Measurements from ENCODE around the gene ENC1.
"Not testable (repeated sequence)": the region's sequence is repeated elsewhere in the genome, so short reads cannot be mapped to it uniquely, and the experiment has no call there.

Gene ENC1, protein sequence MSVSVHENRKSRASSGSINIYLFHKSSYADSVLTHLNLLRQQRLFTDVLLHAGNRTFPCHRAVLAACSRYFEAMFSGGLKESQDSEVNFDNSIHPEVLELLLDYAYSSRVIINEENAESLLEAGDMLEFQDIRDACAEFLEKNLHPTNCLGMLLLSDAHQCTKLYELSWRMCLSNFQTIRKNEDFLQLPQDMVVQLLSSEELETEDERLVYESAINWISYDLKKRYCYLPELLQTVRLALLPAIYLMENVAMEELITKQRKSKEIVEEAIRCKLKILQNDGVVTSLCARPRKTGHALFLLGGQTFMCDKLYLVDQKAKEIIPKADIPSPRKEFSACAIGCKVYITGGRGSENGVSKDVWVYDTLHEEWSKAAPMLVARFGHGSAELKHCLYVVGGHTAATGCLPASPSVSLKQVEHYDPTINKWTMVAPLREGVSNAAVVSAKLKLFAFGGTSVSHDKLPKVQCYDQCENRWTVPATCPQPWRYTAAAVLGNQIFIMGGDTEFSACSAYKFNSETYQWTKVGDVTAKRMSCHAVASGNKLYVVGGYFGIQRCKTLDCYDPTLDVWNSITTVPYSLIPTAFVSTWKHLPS

DNA sequence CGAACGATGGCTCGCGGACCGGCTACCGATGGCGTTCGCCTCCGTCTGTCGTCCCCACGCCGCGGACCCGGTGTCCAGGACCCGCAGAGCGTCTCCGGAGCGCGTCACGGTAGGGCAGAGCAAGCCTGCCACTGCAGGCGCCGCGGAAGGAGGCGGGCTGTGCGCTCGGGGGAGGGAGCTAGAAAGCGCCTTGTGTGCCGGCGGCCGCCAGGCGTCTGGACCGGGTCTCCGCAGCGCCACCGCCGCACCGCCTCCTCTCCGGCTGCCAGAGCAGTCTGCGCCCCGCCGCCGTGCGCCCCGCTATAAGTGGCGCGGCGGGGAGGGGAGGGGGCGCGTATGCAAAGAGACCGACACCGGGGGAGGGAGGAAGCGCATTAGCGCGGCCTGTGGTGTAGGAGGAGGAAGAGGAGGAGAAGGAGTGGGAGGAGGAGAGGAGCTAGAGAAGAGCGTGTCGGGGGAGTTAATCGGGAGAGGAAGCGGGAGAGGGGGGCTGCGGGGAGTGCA, at the start of gene ENC1:
ENC1 (minus strand) TSS at position 279 of the 504 bp plus-strand sequence. CDS start 4,243 bp downstream, outside the sequence.
- DNase-seq: peak; percentile 78

DNA sequence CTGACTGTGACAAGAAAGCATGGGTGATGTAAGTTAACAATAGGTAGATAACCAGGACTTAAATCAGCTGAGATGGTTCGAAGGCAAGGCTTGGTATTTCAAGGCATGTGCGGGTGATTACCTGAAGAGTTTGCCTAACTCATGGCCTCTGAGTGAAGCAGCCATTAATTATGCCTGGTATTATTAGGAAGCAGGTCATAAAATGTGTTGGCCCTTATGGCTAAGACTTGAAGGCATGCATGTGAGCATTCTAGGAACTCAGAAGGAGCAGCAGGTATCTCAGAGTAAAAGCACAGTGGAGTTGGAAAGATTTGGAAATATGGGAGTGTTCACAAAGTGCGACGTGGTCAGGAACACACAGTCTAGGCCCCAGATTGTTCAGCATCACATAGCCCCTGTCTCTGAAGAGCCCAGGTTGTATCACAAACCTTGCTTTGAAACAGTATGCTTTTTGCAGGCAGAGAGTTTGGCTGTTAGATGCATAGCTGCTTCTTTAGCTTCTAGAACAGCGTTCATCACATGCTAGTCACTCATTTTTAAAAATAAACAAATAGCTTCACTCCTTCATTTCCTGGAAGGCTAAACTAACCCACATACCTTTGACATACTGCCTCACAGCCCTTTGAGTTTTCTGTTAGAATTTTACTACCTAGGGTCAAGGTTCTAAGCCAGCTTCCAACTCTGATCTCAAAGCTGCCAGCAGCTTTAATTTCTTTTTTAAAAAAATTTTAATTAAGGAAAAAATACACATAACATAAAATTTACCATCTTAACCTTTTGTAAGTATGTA, 46.6 kb upstream of the ENC1 start:
- no peak for DNase-seq

DNA sequence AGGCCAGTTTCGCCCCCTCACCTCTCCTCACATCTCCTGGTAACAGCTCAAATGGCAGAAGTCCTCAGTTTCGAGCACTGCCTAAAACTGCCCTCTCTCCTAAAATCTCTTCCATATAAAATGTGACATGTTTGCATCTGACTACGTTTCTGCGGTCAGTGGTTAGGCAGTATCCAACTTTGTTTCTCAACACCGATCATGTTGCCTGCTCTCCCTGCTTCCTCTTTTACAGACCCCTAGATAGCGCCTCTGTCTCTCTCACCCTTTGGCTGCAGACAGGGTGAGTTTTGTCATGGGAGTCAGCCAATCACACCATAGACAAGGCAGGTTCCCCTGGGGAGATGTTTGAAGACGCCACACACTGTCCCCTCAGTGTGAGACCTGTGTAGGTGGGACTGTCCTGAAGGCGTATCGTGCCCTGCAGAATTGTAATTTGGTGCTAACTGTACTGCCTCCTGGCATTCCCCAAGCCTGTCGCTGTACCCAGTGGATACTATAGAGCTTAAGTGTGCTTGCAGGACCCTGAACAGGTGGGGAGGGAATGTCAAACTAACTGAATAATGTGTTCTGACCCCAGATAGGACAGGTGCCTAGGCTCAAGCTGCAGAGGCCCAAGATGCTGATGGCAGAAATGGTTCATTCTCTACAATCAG, 45.6 kb upstream of the ENC1 start:
- no peak for DNase-seq

DNA sequence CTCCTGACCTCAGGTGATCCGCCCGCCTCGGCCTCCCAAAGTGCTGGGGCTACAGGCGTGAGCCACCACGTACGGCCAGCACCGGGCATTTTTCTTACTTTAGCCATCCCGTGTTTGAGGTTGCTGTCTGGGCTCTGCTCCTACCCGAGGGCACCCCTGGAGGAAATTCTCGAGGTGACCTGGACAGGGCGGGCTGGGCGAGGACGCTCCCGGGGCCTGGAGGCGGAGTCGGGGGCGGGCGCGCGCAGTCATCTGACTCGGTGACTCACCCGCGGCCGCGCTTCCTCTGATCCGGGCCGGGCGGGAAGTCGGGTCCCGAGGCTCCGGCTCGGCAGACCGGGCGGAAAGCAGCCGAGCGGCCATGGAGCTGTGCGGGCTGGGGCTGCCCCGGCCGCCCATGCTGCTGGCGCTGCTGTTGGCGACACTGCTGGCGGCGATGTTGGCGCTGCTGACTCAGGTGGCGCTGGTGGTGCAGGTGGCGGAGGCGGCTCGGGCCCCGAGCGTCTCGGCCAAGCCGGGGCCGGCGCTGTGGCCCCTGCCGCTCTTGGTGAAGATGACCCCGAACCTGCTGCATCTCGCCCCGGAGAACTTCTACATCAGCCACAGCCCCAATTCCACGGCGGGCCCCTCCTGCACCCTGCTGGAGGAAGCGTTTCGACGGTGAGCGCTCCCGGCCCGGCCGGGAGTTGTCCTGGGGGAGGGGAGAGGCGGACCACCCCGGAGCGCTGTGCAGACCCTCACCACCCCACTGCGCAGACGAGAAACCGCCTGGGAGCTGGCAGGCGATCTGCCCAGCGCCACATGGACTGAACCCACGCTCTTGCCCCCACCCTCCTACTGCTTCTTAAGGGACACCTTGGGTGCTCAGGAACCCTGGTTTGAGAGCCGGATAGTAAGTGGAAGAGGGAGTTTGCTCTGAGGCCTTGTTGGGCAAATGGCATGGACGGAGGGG, 44.6 kb upstream of the ENC1 start, which contains the start of gene HEXB:
HEXB (plus strand) TSS at position 334 of the 952 bp plus-strand sequence; CDS start at position 362, 28 bp downstream.
- peak; percentile 47 for DNase-seq

DNA sequence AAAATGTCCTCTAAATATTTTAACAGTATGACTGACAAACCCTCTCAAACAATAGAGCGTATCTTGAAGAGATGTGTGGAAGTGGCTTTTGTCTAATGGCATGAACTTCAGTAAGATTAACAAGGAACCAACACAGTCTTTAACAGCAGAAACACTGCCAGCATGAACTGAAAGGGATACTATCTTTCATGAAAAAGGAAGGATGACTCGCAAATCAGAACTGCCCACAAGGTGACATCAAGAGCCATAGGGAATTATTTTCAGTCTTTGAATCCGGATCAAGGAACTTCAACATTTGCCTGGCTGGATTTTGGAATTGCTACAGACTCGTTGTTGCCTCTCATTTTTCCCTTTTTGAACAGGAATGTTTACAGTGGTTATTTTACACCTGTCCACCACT, 39.4 kb upstream of the ENC1 start:
- DNase-seq: no peak

DNA sequence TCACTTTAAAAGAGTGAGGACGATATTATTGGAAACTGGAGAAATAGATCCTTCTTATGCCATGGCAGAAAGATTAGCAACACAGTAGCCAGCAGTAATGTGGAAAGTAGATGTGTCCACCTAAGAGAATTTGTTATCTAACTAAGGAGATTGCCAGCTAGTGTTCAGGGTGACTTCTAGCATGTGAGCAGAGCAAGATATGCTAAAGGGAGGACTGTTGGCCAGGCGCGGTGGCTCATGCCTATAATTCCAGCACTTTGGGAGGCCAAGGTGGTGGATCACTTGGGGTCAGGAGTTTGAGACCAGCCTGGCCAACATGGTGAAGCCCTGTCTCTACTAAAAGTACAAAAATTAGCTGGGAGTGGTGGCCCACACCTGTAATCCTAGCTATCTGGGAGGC, 38.8 kb upstream of the ENC1 start:
- not testable (repeated sequence) for DNase-seq

DNA sequence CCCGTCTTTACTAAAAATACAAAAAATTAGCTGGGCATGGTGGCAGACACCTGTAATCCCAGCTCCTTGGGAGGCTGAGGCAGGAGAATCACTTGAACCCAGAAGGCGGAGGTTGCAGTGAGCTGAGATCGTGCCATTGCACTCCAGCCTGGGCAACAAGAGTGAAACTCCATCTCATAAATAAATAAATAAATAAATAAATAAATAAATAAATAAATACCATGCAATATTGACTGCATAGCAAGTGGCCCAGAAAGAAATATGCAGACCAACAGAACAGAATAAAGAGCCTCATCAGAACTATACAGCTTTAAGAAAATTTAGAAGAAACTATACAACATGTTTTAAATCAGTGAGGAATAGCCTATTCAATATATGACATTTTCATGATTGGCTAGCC, 37.6 kb upstream of the ENC1 start:
- not testable (repeated sequence) for DNase-seq

DNA sequence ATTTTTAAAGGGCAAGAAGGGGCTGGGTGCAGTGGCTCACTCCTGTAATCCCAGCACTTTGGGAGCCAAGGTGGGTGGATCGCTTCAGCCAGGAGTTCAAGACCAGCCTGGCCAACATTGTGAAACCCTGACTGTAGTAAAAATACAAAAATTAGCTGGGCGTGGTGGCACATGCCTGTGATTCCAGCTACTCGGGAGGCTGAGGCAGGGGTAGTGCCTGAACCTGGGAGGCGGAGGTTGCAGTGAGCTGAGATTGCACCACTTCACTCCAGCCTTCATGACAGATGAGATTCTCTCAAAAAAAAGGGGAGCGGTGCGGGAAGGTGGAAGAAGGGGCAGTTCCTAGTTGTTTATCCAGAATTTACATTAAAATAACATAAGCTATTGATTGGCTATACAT, 35.9 kb upstream of the ENC1 start:
- DNase-seq: not testable (repeated sequence)

DNA sequence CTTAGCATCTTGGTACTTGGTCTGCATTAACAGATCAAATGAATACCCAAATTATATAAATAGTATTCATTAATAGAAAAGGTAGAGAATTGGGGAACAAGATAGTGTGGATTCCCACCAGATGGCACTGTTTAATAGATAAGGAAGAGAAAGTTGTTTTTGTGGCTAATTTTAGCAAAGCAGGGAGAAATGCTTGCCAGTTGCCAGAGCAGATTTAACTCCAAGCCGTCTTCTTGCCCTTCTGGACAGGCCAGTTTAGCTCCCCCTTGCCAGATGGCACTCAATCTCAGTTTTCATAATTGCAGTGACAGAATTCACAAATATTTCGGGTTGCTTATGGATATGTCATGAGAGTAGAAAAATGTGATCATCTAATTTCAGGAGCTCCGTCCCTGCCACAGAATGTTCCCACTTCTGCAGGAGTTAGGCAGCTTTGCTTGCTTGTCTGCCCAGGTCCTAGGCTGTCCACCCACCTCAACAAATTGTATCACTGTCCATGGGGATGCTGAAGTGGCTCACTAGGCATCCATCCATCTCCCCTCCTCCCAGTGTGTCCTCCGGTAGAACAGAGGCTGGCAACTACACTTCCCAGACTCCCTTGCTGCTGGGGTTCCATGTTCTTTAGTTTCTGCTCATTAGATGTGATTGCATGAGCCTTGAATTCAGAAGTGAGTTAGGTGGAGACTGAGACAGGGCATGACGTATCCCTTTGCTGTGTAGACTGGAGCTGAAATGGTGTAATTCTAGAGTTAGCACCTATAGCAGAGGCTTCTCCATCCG, 32.7 kb upstream of the ENC1 start:
- DNase-seq: peak; percentile 78

DNA sequence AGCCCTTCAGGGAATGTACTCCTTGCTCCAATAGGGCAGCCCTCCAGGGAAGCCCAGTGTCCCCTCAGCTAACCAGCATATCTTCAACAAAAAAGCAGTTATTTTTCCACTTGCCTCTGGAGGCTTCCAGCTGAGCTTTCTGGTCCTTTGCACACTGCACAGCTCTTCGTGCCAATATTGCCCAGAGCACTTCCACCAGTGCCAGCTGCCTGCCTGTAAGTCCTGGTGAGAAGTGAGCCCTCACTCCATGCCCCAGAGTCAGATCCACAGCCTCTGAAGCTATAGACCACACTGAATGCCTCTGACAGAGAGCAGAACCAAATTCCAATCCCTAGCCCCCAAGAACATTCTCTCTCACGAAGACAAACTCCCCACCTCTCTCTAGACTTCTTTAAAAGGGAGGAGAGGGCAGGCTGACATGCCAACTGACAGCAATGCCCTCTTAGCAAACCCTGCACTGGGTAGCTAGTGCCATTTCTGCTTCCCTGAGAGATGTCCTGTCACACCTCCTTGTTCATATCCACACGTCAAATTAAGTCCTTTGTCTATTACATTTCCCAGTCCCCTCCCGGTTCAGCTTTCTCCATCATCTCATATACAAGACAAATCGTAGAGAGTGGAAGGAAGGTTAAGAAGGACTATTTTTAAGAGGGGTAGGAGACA, 31.8 kb upstream of the ENC1 start:
- peak; percentile 42 for DNase-seq

DNA sequence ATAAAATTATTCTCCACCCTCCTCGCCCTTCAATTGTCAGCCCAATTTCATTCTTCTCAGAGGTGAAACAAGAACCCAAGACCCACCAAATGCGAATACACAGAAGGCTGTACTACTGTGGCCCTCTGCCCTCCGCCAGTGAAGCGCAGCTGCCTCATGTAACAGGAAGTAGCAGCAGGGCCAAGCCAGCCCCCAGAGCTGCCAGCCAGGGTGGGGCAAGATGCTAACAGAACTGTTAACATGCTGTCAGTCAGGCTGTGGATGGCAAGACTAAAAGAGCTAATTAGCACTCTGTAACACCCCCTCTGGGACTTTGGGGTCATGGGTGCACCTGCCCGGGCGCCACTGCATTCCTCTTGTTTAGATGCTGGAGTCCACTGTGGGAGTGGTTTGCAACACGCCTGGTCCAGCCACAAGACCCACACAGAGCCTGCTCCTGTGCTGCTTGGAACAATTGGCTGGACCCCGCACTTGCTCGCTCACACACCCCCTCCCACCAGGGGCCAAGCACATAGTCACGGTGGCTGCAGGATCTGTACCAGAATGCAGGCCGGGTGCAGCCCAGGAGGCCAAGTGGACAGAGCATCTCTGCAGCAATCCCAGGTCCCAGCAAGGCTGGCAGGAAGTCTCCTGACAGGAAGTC, 30.0 kb upstream of the ENC1 start:
- no peak for DNase-seq

DNA sequence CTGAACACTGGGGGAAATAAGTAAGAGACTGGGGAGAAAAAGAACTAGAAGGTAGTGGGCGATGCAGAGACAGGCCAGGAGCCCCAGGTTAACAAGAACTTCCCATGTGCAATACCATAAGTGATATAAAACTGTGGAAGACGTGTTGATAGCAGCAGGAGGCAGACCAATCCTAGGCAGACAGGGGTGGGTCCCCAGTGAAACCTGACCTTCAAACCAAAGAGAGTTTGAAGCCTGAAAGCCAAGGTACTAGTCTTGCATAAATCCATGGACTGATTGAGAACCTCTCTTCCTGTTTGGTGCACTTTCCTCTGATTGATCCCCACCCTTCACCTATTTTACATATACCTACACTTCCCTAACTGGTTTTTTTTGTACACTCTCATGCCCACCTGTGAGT, 29.3 kb upstream of the ENC1 start:
- no peak for DNase-seq

DNA sequence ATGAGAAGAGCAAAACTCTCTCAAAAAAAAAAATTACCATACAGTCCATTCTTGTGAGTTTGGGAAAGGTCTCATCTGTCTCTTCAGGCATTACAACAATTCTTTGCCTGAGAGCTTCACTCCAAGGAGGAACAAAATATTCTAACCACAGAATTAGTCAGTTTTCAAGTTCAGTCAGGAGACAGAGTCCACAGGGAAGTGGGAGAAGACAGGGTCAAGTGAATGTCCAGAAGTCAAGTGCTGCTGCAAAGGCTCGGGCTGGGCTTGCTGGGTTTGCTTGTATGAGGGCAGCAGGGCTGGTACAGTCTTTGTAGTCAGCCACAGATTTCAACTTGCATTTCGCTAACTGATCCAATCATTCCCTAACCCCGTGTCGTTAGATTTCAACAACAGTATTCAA, 26.9 kb upstream of the ENC1 start:
- no peak for DNase-seq

DNA sequence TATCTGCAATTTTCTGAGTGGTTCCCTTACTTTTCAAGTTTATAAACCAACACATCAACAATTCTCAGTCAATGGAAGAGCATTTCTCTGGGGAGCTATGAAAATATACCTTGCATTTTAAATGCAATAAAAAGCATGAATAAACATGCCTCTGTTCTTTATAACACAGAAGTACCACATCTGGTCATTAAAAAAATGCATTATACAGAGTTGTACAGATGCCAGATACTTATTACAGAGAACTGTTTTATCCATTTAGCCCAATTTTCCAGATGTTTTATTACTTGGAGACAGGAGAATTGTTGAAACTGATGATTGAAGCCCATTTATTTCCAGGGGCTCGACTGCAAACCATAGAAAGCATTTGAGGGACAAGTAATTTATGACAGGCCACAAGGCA, 25.3 kb upstream of the ENC1 start:
- no peak for DNase-seq

DNA sequence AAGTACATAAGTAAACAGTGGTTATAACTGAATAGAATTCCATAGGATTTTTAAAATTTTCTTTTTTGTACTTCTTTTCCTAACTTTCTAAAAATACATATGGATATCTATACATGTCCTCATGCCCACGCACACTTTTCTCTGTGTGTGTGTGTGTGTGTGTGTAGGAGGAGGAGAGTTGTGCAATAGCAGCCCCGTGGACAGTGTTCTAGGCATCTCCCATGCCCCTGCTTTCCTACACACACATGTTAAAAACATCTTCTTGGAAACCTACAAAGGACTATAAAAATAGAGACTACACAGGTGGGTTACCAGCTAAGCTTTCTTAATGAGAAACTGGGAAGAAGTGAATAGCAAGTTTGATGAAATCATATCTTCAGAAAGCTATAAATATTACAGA, 24.7 kb upstream of the ENC1 start:
- no peak for DNase-seq

DNA sequence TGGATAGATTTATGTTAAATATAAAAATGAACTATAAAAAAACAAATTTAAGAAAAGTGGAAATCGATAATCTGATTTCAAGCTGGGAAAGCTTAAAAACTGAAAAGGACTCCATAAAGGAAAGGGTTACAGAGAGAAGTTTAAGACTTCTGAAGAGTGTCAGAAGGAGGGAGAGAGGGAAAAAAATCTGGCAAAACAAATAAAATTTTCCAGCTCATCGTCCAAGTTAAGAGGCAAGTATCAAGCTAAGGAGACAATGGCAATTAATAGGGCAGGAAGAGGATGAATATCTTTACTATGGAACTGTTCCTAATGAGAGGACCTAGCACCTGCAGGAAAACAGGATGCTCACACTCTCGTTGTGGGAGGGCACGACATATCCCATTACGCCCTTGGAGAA, 24.0 kb upstream of the ENC1 start:
- DNase-seq: no peak

DNA sequence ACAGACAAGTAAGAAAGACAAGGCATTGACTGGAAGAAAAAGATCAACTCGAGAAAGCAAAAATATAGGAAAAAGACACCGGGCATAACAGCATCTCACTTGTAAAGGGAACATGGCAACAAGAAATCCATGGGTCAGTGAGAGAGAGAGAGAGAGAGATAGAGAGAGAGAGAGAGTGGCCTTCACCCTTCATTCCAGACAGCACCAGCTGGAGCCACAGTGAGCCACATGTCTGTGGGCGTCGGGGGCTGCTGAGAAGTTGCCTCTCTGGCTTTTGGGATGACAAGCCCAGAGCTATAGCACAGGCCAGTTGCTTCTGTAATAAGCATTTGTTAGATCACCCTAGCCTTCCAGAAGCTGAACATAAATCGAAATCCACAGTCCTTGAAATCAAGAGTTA, 20.3 kb upstream of the ENC1 start:
- DNase-seq: no peak

DNA sequence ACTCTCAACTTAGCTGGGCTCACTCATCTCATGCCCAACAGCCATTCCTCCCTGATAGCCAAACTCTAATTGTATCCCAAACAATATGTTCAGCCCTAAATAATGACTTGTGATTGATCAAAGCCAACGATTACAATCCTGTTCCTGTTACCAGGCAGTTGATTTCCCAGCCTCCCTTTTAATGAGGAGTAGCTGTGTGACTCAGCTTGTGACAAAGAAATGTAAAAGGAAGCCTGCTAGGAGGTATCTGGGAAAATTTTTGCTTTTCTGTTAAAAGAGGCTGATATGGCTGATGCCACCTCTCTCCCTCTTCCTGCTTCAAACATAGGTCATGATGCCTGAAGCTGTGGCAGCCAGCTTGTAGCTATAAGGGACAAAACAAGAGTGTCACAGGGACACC, 19.6 kb upstream of the ENC1 start:
- no peak for DNase-seq

DNA sequence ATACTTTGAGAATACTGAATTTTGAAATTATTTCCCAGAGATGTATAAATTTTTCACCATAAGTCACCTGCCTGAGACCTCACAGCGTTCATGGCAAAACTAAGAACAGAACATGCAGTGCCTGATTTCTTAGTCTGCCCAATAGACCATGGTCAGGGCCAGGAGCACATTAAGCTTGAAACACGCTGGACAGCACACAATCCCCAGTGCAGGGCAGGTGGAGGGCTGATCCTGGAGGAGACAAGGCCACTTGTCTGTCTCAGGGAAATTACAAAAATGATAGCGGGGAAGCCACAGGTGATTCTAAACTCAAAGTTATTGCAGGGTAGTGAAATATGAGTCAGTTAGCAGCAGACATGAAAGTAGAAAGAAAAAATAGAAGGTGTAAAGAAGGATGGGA, 18.6 kb upstream of the ENC1 start:
- DNase-seq: no peak

DNA sequence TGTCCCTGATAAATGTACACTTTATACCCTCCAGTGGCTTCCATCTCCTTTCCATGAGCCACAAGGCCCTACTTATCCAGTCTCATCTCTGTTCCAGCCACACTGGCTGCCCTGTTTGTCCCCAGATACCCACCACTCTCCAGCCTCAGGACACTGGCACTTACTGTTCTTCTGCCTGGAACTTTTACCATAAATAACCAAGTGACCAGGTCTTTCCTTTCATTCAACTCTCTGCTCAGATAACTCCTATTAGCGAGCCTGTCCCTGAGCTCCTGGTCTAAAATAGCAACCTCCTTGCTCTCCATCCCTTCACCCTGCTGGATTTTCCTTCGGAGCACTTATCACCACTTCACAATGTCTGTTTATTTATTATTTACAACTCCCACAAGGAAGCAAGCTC, 16.6 kb upstream of the ENC1 start:
- DNase-seq: no peak

All from NCI-H446 treated with DMSO at 0.1 percent for 48 hours (cell line).